ENCODE data around the gene LMO3.

GRCh38 chr12:16590645-16591044, 15.3 kb downstream of the LMO3 start:
- TF ChIP-seq CTCF (IDR thresholded peaks at IDR 0.05) (no peak), POLR2A (IDR thresholded peaks at IDR 0.05) (no peak), POLR2AphosphoS5 (IDR thresholded peaks at IDR 0.05) (no peak)

Data from prostate gland (tissue), 2 donors.